Right forelimb (tissue), 1 donor: ENCODE results near the gene CCDC195.
"Not testable (repeated sequence)": the region's sequence is repeated elsewhere in the genome, so short reads cannot be mapped to it uniquely, and the experiment has no call there.

ENCODE experiments used
- DNase-seq: peaks from one replicate; pipeline ENCODE4 v3.0.0-alpha.2; 2018

Gene CCDC195

GRCh38 chr2:224689539-224689938 lies 26.6 kb downstream of the CCDC195 start:
- DNase-seq: no peak

DNA sequence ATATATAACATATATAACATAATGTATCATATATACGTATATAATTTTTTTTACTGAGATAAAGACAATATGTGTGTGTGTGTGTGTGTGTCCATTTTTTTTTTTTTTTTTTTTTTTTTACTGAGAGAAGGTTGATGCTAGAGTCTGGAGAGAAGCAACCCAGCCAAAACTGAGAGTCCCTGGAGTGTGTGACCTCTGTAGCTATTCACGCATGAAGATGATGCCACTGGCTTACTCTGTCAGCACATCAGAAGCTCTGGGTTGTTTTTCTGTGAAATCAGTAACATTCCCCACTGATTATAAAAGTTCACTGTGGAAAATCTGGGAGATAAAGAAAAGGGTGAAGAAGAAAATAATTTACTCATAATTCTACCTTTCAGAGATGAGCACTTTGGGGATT lies 27.2 kb downstream of the CCDC195 start:
- no peak for DNase-seq

DNA sequence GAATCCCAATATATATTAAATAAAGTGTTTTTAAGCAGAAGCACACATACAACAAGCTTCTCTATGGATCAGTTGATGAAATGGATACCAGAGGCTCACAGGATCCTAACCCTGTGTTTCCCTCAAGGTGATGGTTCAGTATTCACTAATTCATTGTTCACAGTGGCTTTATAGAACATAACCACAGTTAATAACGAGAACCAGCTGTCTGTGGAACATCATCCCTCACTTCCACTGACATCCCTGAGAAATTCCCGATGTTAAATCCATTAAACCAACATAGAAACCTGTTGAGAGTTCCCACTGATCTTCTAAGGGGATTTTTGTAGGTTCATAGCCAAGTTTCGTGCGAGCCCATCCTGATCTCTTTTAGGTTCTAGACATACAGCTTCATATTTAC lies 29.0 kb downstream of the CCDC195 start:
- DNase-seq: no peak

DNA sequence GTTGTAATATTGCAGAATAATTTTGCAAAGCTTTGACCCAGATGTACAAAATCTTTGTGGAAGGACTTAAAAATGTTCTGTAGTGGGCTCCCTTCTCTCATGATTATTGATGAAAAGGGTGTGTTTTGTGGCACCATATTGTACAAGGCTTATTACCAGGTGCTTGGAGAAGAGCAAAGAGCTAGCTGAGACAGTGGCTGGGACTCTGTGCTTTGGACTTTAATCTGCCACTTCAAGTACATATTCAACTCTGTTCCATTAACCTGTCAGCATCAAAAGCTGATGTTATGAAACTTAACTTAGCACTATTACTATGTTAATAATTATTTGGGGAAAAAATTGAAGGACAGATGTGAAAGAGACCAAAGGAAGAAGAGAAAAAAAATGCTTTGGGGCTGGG lies 31.0 kb downstream of the CCDC195 start:
- DNase-seq: no peak

- DNase-seq: no peak
These were observed 34.0 kb downstream of the CCDC195 start for GRCh38 chr2:224682134-224682533.

DNA sequence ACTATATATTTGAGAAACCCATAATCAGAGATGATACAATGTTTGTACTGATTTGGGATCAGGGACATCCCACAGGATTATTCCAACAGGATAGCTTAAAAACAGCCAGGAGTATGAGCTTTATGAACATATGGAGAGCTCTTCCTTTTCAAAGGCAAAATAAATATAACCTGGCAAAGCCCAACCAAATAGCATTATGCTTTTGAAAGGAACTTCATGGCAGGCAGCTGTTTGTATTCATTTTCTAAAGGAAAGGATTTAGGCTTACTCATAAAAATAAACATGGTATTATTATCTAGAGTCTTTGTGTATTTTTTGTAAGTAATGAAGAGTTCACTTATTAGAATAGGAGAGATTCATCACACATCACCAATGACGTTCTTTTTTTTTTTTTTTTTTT lies 44.4 kb downstream of the CCDC195 start:
- DNase-seq: no peak

DNA sequence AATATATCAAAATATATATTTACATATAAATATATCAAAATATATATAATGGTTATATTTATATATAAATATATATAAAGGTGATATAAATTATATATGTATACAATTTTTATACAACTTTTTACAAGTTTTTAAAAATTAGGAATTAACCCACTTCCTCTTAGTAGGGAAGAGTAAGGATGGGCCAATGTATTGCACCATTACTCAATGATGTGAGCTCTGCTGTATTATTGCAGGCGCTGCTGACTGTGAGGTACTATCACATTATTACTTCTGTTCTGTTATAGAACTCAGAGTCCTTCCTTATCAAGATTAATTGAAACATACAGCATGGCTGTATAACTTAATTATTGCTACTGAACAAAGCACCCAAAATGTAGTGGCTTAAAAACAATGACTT lies 46.0 kb downstream of the CCDC195 start:
- no peak for DNase-seq

DNA sequence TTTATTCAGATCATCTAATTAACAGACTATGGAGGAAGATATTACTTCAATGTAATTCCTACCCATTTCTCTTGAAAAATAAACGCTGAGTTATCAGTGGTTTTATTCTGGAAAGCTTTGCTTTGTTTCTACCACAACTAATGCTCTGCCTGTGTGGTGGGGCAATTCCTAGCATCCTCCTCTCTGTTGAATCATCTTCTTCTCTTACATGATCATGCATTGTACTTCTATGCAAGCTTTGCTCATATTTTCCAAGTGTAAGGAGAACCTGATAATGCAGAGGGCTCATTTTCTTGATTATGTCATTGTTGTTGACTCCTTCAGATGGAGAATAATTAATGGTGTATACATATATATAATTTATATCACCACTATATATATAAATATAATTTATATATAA lies 46.7 kb downstream of the CCDC195 start:
- DNase-seq: no peak

DNA sequence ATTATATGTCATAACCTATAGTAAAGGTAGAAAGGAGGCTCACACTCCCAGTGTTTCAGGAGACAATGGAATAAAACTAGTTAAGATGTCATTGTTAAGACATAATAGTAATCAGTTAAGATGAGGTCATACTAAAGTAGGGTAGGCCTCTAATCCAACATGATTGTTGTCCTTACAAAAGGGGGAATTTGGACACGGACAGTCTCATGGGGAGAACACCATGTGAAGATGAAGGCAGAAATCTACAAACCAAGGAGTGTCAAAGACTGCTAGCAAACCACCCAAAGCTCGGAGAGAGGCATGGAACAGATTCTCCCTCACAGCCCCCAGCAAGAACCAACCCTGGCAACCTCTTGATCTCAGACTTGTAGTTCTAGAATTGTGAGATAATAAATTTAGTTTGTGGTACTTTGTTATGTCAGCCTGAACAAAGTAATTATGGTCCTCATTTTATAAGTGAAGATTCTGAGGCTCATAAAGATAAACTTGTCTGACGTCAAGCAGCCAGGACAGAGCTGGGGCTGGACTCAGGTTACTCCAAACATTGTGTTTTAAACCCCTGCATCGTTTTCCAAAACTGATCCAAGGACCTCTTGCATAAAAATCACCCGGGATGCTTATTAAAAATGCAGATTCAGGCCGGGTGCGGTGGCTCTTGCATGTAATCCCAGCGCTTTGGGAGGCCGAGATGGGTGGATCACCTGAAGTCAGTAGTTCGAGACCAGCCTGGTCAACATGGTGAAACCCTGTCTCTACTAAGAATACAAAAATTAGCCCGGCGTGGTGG lies 47.8 kb downstream of the CCDC195 start:
- no peak for DNase-seq

- no peak for DNase-seq
These were observed 49.1 kb downstream of the CCDC195 start for GRCh38 chr2:224666951-224667553.

GRCh38 chr2:224663322-224663721 lies 52.8 kb downstream of the CCDC195 start:
- DNase-seq: not testable (repeated sequence)

- DNase-seq: not testable (repeated sequence)
These were observed 54.5 kb downstream of the CCDC195 start for GRCh38 chr2:224661708-224662107.

GRCh38 chr2:224659714-224660113 lies 56.5 kb downstream of the CCDC195 start:
- no peak for DNase-seq

GRCh38 chr2:224658780-224659405 lies 57.3 kb downstream of the CCDC195 start:
- DNase-seq: no peak

DNA sequence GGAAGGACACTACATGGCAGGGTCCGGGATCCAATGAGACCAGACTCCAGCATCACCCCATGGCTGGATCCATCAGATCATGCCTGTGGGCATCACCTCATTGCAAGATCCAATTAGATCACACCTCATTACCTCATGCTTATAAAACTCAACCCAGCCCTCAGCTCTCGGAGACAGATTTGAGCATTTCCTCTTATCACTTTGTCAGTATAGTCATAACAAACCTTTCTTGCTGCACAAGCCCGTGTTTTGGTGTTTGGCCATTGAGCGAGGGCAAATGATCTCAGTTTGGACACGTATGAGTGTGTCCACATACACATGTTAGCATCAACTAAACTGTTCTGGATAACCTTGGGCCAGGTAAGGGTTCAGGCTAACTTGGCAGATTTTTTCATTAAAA lies 58.8 kb downstream of the CCDC195 start:
- no peak for DNase-seq

- no peak for DNase-seq
These were observed 61.1 kb downstream of the CCDC195 start for GRCh38 chr2:224655006-224655537.
